Activated CD4-positive, alpha-beta T cell treated with anti-CD3 and anti-CD28 coated beads, Interleukin-2, amount 50 U/mL, for 24 hours (primary cell): ENCODE data around the gene COPZ1.

ENCODE experiments used
- DNase-seq, 2 donors: peaks; one replicate each; pipeline ENCODE4 v3.0.0-alpha.2; 2020; ENCODE audit warnings: low read depth in 1 of 2, low spot score in 1 of 2

COPZ1 gene

DNA sequence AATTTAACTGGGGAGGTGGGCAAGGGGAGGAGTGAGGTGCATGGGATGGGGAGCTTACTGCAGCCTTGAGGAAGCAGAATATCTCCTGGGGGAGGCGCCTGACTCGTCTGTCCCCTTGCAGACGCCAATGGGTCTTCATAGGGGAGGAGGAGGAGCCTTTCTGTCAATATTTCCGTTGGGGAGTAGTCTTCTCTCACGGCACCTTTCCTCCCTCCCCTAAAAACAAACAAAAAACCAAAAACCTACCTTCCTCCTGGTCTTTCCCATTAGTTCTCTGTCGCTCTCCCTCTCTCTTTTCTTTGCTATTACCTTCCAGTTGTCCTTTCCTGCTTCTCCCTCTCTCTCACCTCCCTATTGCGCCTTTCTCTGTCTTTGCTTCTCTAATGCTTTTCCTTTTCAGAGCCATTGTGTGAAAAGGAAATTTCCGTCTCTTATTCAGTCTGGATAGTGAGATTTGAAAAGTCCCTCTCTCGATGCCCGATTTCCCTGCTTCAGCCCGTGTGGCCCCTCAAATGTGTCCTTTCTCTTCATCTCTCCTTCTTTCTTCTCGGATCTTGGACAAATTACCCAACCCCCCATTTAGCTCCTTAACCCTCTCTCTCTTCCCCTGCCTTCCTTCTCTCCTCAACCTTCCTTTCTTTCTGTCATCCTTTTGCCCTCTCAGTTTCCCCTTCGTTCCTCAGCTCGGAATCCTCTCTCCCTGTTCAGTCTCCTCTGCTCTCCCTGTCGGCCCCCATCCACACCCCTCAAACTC lies 33.4 kb downstream of the COPZ1 start:
- peak in 1 of 2 donors; percentile 46 for DNase-seq

DNA sequence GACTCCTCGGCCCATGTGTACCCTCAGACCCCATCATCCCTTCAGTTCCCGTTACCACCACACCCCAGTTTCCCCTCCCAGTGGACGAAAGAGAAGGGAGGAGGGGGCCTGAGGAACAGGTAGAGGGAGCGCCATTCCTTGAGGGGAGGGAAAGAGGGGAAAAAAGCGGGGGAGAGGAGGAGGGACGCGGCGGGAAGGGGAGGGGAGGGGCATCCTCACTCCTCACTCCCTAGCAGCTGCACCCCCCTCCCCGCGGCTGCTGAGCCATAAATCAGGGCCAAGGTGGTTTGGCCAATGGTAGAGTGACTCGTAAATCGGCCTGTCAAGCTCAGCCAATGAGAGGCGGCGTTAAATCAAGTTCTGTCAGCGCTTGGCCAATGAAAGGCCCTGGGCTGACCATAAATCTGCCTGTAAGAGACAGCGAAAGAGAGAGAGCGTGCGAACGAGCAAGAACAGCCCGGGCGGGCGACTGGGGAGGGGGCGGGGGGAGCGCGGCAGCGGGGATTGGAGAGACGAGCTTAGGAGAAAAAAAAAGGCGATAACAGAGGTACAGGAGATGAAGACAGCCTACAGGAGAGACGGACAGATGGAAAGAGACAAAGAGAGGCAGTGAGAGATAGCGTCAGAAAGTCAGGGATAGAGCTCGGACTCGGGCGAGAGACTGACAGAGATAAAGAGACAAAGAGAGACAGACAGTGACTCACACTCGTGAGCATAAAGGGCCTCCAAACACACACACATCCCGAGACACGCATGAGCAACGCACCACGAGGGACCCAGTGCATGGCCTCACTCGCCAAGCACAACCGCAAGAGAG lies 34.2 kb downstream of the COPZ1 start:
- peak; percentile 75 to 95 for DNase-seq

DNA sequence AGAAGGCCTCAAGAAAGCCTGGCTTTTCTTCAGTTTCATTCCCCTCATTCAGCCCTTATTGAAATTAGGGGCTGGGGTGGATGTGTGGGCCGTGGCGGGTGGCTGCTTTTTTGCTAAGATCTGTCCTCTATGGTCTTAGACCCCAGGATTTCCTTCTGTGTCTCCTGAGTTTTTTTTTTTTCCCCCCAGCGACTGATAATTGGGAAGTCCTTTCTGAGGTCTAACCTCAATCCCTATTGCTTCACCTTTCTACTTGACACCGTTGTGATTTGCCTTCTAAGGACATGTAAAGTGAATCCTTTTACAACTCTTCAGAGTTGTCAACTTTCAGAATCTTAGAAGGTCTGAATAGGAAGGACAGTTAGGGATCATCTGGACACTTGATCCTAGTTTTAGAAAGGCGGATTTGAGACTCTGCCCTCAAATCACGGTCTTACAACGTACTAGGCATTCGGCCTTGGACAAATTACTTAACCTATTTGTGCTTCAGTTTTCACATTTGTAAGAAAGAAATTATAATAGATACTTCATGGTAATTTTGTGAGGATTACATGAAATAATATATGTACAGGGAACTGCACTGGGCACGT lies 34.9 kb downstream of the COPZ1 start:
- no peak for DNase-seq

DNA sequence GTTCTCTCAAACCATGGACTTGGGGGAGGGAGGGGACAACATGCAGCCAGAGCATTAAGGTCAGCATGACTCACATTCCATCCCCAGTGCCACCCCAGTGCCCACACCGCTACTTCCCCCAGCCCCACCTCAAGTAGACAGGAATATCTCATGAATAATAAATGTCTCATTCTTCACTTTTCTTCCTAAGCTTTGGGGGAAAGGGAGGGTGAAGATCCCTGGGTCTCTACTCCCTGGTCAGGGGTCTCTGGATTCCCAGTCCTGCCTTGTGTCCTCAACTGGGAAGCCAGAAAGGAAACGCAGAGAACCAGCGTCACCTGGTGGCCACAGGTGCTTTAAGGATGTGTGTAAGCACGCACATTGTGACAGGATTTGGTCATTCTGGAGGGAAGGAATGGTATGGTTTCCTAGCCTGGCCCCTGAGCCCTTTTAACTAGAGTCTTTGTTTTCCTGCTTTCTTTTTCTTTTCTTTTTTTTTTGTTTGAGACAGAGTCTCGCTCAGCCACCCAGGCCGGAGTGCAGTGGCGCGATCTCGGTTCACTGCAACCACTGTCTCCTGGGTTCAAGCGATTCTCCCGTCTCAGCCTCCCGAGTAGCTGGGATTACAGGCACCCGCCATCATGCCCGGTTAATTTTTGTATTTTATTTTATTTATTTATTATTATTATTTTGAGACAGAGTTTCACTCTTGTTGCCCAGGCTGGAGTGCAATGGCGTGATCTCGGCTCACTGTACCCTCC lies 36.0 kb downstream of the COPZ1 start:
- DNase-seq: peak in 1 of 2 donors; percentile 33

DNA sequence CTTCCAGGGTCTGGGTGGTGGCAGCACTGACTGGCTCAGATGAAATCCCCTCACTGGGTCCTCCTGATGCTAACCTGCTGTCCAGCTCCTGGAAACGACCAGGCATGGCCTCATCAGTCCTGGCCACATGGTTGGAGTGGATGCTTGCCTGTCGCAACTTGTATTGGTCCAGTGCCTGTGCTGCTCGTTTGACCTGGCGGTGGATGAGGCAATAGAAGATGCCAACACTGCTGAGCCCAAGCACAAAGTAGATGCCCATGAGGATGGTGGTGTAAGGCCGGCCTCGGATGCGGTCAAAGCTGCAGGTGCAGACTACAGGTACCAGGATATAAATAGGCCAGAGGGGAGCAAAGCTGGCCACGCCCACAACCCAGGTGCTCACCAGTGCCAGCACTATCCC lies 38.1 kb downstream of the COPZ1 start:
- no peak for DNase-seq

DNA sequence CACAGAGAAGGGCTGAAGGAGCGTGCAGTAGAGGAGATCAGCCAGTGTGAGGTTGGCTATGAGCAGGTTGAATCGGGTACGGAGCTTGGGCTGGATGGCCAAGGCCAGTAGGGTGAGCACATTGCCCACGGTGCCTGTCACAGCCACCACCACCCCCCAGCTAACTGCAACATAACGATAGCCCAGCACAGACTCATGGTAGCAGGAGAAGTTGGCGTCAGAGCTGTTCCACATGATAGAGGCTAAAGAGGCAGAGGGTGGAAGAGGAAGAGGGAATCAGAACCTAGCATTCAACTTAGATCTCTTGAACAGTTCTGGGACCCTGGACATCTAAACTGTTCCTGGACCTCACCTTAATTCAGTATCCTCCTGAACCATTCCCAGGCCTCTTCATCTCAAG lies 38.7 kb downstream of the COPZ1 start:
- no peak for DNase-seq

DNA sequence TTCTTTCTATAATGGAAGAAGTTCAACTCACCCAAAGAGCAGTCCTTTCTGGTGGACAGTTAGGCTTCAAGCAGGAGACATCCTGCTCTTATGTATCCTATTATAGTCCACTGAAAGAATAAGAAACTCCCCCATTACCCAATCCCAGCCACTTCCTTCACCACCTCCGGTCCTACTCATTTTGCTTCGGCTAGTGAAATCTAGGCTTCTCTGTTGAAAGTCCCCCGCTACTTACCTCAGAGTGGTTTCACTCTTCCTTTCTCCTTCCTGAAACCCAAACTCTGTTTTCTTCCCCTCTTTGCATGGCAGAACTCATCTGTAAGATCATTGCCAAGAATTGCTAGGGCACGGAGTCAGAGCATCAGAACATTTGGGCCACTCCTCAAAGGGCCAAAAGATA lies 39.5 kb downstream of the COPZ1 start, which contains the start of gene GPR84:
Gene GPR84, minus strand, starts transcription at position 74 of the 400 bp plus-strand sequence. CDS start 635 bp downstream, outside the sequence.
- DNase-seq: no peak

DNA sequence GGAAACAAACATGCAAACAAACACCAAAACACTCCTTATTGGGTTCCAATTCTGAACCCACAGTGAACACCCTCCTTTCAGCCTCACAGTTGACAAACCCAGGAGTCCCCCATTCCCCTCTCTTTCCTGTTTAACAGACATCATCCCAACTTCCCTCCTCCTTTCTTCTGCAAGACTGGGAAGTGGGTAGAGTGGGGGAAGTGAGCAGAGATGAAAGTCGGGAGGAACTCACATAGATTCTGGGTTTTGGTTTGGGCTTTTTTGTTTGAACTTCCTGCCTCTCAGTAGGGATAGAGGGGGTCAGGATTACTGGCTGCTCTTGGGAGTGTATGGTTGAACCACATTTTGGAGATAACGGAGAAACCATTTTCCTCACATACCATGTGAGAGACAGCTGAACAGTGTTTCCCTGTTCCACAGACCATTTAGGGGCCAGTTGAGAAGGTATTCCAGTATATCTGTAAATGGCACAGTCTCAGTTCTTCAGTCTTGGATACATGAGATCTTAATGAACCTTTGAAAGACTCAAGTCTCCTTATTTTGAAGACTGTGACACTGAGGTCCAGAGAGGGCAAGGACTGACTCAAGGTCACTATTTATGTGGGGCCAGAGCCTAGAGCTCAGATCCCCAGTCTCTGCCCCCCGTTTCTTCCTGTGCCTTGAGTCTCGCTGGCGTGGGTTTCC lies 43.2 kb downstream of the COPZ1 start:
- DNase-seq: no peak

DNA sequence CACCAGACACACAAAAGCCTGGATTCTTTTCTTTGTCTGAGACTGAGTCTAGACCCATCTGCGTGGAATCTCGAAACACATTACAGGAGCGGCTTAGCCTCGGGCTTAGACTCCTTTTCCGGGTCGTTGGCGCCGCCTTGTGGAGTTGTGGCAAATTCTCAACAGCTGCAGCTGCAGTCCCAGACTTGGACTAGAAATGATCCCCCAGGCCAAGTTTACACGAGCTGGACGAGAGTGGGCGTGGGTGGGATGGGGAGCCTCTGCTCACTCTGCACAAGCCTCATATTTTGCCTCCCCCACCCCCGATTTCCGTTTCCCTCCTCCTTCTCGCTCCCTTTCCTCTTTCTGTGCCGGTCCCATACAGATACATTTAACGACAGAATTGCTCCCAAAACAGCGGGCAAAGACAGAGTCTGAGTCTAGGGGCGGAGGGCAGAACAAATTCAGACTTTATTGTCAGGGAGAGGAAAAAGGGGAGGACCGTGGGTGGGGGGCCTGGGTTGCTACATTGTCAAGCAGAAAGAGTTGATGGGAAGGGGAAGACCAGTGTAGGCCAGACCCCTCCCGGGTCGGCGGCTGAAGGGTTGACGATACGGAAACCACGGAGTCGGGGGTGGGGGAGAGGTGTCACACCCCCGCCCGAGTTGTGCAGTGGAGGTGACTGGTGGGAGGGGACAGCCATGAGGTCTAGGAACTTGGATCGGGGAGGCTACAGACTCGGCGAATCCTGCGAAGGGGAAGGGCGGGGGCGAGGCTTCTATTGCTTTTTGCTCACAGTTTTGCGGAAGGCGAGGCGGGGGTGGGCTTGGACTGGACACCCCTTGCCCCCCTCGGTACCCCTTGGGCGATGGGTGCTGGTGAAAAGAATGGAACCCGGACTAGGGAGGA lies 44.0 kb downstream of the COPZ1 start:
- peak; percentile 83 to 90 for DNase-seq

DNA sequence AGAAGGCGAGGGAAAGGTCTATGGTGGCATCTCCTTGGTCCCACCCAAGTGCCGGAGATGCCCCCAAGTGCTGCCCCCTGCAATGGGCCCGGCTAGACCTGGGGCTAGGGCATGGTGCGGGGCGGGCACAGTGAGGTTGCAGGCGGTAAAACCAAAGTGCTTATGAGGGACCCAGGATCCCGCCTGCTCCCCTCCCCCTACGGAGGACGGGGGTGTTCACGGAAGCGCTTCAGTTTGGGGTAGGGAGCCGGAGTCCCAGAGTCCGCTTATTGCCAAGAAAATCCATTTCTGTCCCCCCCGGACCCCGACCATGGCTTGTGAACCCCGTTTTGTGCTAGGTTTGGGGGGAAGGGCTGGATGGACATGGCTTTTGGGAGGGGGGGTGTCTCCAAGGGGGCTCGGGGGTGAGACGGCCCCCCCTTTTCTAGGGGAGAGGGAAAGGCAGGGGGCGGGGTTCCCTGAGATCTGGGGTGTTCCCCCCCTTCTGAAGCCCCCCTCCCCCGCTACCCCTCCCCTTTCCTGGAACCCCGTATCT lies 44.7 kb downstream of the COPZ1 start:
- no peak for DNase-seq

DNA sequence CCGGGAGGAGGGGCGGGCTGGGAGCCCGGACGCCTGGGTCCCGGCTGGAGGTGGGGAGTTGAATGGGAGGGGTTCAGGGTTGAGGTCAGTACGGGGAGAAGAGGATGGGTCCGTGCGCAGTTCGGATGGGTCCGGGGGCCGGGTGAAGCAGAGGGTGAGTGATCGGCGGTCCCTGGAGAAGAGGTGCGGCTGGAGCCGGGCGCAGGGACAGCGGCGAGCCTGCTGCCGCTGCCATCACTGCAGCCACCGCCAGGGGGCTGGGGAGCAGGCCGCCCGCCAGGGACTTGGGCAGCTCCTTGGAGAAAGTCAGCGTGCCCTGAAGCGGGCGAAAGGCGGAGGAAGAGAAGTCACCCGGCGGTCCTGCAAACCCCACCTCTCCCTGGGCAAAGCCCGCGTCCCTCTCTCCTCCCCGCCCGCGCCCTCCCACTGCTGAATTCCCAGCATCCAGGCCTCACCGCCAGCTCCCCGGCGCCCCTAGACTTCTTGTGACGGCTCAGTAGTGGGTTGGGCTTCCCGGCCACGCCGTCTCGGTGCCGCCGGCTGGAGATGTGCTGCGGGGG lies 45.3 kb downstream of the COPZ1 start:
- DNase-seq: no peak

DNA sequence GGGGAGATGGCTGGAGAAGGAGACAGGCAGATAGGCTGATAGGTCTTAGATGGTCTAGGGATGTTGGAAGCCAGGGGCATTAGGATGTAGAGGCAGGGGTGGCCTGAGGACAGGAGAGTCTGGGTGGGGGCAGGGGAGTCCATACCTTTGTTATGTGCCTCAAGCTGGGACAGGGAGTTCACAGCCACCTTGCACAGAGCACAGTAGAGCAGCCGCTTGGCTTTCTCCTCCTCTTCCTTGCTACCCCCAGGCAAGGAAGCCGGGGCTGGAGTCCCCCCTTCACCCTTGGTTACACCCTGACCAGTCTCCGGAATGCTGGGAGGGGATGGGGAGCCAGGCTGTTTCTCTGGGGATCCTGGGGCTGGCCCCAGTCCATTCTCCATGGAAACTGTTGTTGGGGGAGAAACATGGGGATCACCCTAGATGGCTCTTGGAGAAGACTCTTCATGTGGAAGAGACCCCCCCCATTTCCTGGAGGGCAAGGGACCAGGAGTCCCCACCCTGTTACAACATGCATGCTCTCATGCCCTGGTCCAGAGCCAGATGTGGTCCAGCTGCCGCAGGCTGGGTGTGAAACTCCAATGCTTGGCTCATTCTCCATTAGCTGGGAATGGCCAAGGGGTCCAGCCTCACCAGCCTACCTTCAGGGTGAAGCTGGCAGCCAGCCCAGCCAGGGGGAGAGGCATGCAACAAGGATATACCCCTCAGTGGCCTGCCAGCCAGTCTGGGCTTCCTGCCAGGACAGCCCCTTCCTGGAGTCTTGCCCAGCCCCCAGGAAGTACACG lies 46.6 kb downstream of the COPZ1 start:
- DNase-seq: no peak

DNA sequence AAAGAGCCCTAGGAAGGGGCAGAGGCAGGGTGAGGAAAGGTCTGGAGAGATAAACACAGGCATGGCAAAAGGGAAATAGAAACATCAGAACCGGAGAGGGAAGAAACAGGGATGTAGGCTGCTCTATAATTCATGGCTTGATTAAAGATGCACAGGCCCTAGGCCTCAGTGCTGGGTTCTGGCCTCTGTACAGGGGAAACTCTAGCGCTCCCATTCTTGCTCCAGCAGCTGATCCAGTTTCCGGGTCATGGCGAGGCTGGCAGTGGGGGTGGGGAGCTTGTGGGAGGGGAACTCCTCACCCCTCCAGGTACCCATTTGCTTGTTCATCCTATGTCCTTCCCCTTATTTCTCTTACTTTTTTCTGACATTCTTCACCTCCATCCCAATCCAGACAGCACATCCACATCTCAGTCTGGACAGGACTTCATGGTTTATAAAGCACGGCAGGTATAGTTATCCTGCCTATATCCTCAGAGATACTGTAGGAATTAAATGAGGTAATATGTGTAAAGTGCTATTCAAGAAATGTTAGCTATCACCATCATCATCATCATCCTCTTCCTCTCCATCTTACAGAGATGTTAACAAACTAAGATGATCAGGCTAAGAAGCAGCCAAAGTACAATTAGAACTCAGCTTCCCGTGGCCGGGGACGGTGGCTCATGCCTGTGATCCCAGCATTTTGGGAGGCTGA lies 47.3 kb downstream of the COPZ1 start:
- no peak for DNase-seq

DNA sequence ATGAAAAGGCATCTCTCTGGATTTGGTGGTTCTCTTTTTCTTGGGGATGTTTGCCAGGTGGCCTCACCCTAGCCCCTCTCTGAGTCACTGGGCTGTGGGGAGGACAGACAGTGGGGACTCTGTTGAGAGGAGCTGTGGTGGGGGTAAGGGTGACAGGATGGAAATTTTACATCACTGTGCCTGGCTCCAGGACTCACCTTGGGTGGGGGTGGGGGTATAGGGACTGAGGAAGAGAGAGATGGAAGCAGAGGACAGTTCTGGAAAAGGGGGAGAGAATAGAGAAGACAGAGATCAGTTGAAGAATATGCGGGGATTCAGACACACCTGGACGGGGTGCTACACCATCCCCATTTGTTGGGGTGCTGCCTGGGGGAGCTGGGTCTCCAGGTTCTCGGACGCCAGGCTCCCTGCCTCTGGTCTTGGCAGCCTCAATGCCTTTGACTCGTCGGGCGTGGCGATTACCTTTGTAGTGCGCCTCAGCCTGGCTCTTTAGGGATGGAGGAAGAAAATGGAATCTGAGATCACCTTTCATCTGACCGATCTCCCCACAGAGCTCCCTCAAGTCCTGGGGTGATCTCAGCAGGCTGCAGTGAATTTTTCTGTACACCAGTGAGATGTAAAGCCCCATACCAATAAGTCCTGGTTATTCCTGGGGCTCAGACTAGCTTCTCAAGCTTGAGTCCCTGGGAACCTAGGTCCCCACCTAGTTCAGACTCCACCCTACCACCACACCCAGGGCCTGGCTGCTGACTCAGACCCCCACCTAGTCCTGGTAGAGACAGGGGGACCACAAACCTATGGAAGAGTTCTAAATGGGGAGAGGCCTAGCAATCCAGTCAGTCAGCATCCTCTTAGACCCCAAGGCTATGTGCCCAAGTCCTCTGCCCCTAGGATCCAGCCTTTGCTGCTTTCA lies 49.0 kb downstream of the COPZ1 start:
- DNase-seq: no peak

DNA sequence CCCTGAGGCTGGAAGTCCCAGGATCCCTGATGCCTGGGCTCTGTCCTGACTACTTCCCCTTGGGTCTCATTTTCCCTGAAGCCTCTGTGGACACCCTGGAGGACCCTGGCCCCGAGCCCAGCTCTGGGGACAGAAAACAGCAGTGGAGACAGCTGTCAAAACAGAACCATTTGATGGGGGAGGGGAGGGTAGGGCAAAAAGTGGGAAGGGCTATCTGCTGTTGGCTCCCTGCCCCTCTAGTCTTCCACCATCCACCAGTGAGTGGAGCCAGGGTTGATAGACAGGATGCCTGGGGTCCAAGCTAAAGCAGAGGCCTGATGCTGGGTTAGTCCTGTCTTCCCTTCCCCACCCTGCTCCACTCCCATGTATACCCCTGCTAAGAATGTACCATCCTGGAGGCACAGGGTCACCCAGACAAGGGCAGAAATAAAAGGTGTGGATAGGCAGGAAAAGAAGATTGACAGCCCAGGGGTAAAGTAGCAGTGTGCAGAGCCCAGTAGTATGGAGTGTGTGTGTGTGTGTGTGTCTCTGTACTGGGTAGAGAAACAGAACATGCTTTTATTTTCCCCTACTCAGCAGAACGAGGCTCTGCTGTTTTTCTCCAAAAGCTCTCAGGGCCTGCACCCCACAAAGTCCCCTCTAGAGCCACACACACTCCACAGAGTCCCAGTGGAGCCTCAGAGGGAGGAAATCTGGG lies 49.8 kb downstream of the COPZ1 start:
- DNase-seq: no peak

DNA sequence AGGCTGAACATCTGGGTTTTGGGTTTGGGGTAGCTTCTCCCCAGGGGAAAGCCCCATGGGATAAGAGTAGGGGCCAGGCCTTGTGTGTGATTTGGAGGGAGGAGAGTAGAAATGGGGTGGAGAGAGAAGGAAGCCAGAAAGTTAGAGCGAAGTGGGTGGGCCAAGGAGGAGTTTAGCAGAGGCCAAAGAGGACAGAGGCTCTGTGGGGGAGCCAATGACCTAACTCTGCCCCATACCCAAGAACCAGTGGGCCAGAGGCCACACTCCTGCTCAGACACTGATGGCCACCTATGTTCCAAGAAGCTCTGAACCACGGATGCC lies 50.3 kb downstream of the COPZ1 start:
- DNase-seq: no peak
